Thoracic aorta (tissue), 2 donors: ENCODE results near the gene PLA2G3. TPM values are rescaled to one million over a fixed set of nuclear protein-coding genes. Genes with fewer than 3 reads are reported as not detected.
A peak's percentile ranks its signal among the peaks of the same experiment; 100 is the strongest.

Experiments
- ATAC-seq: fragments of 150-250 bp; one replicate; pipeline ENCODE4 v1.8.0; 2017; ENCODE audit warnings: low read depth; ENCODE audit not compliant: insufficient number of reproducible peaks, low FRiP score
- DNase-seq: peaks from one replicate; pipeline ENCODE4 v3.0.0-alpha.2; 2020; ENCODE audit warnings: low spot score
- H3K27ac ChIP-seq, 2 donors: fragments of 200-600 bp; sonication (generic); 1 replicate in 1 of 2; 2 replicates in 1 of 2; pipeline ENCODE4 v1.5.1; 2016; ENCODE audit warnings: mild to moderate bottlenecking in 2 of 2, moderate library complexity in 2 of 2
- H3K27me3 ChIP-seq: fragments of 200-600 bp; sonication (generic); replicated peaks from 2 replicates; pipeline ENCODE4 v1.6.0; 2016; ENCODE audit warnings: mild to moderate bottlenecking; ENCODE audit not compliant: insufficient read depth
- H3K36me3 ChIP-seq: fragments of 200-600 bp; sonication (generic); one replicate; pipeline ENCODE4 v1.5.1; 2016
- H3K4me1 ChIP-seq, 2 donors: fragments of 200-600 bp; sonication (generic); 1 replicate in 1 of 2; 2 replicates in 1 of 2; pipeline versions ENCODE4 v1.5.1 to v1.6.0; 2016; ENCODE audit warnings: low read depth in 2 of 2, mild to moderate bottlenecking in 1 of 2; ENCODE audit not compliant: control insufficient read depth in 1 of 2
- H3K4me3 ChIP-seq: fragments of 200-600 bp; sonication (generic); 2 replicates; pipeline ENCODE4 v1.5.1; 2016; ENCODE audit warnings: mild to moderate bottlenecking
- H3K9me3 ChIP-seq: fragments of 200-600 bp; sonication (generic); 2 replicates; pipeline ENCODE4 v1.5.1; 2016
- total RNA-seq, 2 donors: library from RNA; depleted of rRNA; stranded (reverse); fragments of >200 nt; gene quantifications; one replicate each; pipeline versions ENCODE4 v1.1.0 to v1.2.3, GENCODE V29; 2016
- TF ChIP-seq, protein P1 (sequence below): fragments of 200-600 bp; sonication (generic); IDR thresholded peaks from one replicate; pipeline ENCODE4 v1.5.1; 2019; ENCODE audit warnings: antibody characterized with exemption

PLA2G3 gene
- total RNA-seq, 2 donors from 2014 or later = not detected

DNA sequence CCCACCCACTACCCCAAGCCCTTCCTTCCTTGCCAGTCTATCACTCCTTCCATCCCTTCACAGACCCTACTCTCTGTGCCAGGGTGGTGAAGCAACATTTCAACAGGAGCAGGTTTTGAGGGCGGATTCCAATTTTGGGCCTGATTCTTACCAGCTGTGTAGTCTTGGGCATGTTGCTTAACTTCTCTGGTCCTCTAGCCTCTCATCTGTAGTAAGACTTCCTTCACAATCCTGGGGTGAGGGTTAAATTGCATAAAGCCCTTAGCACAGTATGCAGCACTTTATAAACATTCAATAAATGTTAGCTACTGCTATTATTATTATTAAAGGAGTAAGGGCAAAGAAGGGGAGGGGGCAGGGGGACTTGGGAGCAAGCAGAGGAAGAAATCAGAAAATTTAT, 14.7 kb upstream of the PLA2G3 start:
- TF ChIP-seq, protein P1, sequence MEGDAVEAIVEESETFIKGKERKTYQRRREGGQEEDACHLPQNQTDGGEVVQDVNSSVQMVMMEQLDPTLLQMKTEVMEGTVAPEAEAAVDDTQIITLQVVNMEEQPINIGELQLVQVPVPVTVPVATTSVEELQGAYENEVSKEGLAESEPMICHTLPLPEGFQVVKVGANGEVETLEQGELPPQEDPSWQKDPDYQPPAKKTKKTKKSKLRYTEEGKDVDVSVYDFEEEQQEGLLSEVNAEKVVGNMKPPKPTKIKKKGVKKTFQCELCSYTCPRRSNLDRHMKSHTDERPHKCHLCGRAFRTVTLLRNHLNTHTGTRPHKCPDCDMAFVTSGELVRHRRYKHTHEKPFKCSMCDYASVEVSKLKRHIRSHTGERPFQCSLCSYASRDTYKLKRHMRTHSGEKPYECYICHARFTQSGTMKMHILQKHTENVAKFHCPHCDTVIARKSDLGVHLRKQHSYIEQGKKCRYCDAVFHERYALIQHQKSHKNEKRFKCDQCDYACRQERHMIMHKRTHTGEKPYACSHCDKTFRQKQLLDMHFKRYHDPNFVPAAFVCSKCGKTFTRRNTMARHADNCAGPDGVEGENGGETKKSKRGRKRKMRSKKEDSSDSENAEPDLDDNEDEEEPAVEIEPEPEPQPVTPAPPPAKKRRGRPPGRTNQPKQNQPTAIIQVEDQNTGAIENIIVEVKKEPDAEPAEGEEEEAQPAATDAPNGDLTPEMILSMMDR = no peak
- ATAC-seq = peak; percentile 3

DNA sequence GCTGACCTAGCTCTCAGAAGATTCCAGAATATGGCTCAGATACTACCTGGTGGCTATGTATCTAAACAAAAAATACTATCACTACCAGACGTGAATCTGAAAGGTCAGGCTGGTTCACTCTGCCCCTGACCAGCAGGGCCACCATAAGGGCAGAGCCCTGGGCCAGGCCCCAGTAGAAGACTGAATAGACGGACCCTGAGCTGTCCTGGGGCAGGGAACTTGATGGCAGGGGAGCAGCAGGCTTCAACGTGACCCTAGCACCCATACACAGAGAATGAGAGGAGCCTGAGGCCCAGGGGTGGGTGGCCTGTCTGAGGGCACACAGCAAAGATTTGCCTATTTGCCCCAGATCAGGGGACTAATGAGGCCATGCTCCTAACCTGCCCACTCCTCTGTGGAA, 13.0 kb upstream of the PLA2G3 start:
- ATAC-seq = no peak
- Histone ChIP-seq H3K4me3 (no peak overlapping the region), H3K27ac (peak overlapping the region; percentile 97), H3K9me3 (no peaks in the 10 kb centered on the region), H3K4me1 (peaks cover 19 to 40% of the 10 kb centered on the region in 2 donors), H3K36me3 (no peaks in the 10 kb centered on the region), H3K27me3 (no peaks in the 10 kb centered on the region)
- no peak for DNase-seq
- TF ChIP-seq, protein P1 = no peak

More for the DNA sequence above, 14.7 kb upstream of the PLA2G3 start:
- Histone ChIP-seq H3K27me3 (no peaks in the 10 kb centered on the region), H3K27ac (peak overlapping the region; percentile 97), H3K4me3 (peak overlapping the region; percentile 28), H3K4me1 (peaks cover 18 to 34% of the 10 kb centered on the region in 2 donors), H3K9me3 (no peaks in the 10 kb centered on the region), H3K36me3 (no peaks in the 10 kb centered on the region)
- no peak for DNase-seq

DNA sequence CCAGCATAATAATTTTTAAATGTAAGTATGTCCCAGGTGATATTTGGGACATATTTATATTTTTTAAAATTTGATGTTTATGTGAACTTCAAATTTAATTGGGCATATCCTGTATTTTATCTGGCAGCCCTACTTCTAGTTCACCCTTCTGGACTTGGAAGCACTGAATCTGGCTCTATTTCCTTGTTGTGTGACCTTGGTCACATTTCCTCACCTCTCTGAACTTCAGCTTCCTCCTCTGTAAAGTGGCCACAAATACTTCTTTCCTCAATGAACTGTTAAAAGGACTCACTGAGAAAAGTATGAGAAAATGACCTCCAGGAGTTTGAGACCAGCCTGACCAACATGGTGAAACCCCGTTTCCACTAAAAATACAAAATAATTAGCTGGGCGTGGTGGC, 11.6 kb upstream of the PLA2G3 start:
- H3K27ac ChIP-seq = peak overlapping the region in 1 of 2 donors; percentile 97
- peaks cover 19 to 44% of the 10 kb centered on the region in 2 donors for H3K4me1 ChIP-seq
- H3K4me3 ChIP-seq = no peak overlapping the region
- H3K36me3 ChIP-seq = no peaks in the 10 kb centered on the region
- H3K27me3 ChIP-seq = no peaks in the 10 kb centered on the region
- TF ChIP-seq, protein P1 = no peak
- DNase-seq (no peak), ATAC-seq (no peak)
- H3K9me3 ChIP-seq = no peaks in the 10 kb centered on the region

DNA sequence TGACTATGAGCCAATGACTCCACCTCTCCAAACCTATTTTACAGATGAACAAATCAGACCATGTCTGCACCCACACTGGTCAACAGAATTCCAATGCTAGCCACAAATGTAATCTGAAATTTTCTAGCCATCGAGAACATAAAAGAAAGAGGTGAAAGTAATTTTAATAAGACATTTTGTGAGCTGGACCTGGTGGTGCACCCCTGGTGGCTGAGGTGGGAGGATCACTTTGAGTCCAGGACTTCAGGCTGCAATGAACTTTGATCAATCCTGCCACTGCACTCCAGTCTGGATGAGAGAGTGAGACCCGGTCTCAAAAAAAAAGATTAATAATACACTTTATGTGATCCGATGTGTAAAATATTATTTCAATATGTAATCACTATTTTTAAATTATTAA, 10.3 kb upstream of the PLA2G3 start:
- DNase-seq (no peak), ATAC-seq (no peak)
- TF ChIP-seq, protein P1 = no peak
- peaks cover 14 to 33% of the 10 kb centered on the region in 2 donors for H3K4me1 ChIP-seq
- H3K4me3 ChIP-seq = no peak overlapping the region
- H3K27me3 ChIP-seq = no peaks in the 10 kb centered on the region
- no peak overlapping the region for H3K27ac ChIP-seq
- H3K9me3 ChIP-seq = no peaks in the 10 kb centered on the region
- H3K36me3 ChIP-seq = no peaks in the 10 kb centered on the region

DNA sequence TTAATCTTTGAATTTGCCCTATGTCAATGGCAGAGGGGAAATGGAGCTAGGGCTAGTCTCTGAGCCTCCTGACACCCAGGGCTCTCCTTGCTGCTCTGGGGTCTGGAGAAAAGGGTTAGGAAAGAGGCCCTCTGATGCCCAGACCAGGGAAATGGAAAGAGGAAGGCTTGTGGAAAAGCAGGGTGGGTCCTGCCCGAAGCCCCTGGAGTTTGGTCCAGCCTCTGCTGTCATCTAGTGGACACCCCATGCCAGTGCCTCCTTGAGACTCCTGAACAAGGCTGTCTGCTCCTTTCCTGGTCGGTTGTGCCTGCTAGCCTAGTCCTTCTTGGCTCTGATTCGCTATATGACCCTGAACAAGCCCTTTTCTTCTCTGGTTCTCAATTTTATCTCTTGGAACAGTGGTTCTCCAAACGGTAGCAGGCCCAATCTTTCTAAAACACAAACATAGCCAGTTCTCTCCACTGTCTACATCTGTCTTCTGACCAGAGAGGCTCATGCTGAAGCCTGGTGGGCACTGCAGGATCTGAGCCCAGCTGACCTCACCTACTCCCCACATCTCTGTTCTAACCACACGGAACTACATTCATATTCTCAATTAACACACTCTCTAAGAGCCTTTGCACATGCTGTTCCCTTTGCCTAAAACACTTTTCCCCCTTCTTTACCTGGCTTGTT, 8.8 kb upstream of the PLA2G3 start:
- H3K4me1 ChIP-seq = peaks cover 4 to 20% of the 10 kb centered on the region in 2 donors
- TF ChIP-seq, protein P1 = peak; percentile 88
- no peaks in the 10 kb centered on the region for H3K27me3 ChIP-seq
- peak overlapping the region; percentile 65 to 74 for H3K27ac ChIP-seq
- DNase-seq (no peak), ATAC-seq (peak; percentile 83)
- no peak overlapping the region for H3K4me3 ChIP-seq
- H3K36me3 ChIP-seq = no peaks in the 10 kb centered on the region
- no peaks in the 10 kb centered on the region for H3K9me3 ChIP-seq
